Endothelial cell of umbilical vein (primary cell): ENCODE results near the gene GRAMD1B. TPM values are rescaled to one million over a fixed set of nuclear protein-coding genes. Genes with fewer than 3 reads are reported as not detected.

ENCODE experiments used
- BruUV-seq: library from RNA; stranded (reverse); fragments of 400-500 nt; replicated peaks from 2 replicates; lab custom pipeline; 2021; lab: Mats Ljungman, UMichigan
- CTCF ChIA-PET: fragments of 300-600, 350-600 bp; sonication (Branson Sonifier 250); formaldehyde crosslinking; loops from one replicate; lab custom pipeline; 2021; ENCODE audit warnings: antibody characterized with exemption, inconsistent platforms; lab: Charles Lee
- POLR2A ChIA-PET: fragments of 300-600, 350-600 bp; sonication (Branson Sonifier 250); formaldehyde crosslinking; loops from one replicate; lab custom pipeline; 2021; ENCODE audit warnings: antibody characterized with exemption, inconsistent platforms; lab: Charles Lee
- DNase-seq: peaks from one replicate; pipeline ENCODE4 v3.0.0-alpha.2; 2011; ENCODE audit warnings: low read depth, low spot score
- FAIRE-seq: peaks from 2 replicates; lab custom pipeline; 2011; peaks lifted over from hg19 to GRCh38; lab: Jason Lieb, UNC
- H2AFZ ChIP-seq: 2 replicates; pipeline ENCODE4 v1.6.0; 2012; ENCODE audit warnings: low read depth, low read length, control low read depth, inconsistent platforms
- H3K27ac ChIP-seq: 2 replicates; pipeline ENCODE4 v1.5.1; 2011; ENCODE audit warnings: low read depth, mild to moderate bottlenecking, control low read depth, low read length, moderate library complexity; ENCODE audit not compliant: insufficient read depth
- H3K27me3 ChIP-seq, 2 experiments: 2 replicates each; pipeline versions ENCODE4 v1.6.0 to v1.6.1; 2011; ENCODE audit warnings: low read length in 2 of 2, mixed read lengths in 1 of 2; ENCODE audit not compliant: control insufficient read depth in 2 of 2, insufficient read depth in 2 of 2
- H3K36me3 ChIP-seq, 2 experiments: 2 replicates in 1 of 2; 3 replicates in 1 of 2; pipeline ENCODE4 v1.5.1; 2011; ENCODE audit warnings: low read length in 2 of 2, mild to moderate bottlenecking in 1 of 2, moderate library complexity in 1 of 2; ENCODE audit not compliant: control insufficient read depth in 2 of 2, insufficient read depth in 2 of 2; ENCODE audit errors: extremely low read depth in 1 of 2
- H3K4me1 ChIP-seq: 3 replicates; pipeline ENCODE4 v1.5.1; 2011; ENCODE audit warnings: mild to moderate bottlenecking, low read length; ENCODE audit not compliant: control insufficient read depth, insufficient read depth; ENCODE audit errors: extremely low read depth
- H3K4me2 ChIP-seq: 2 replicates; pipeline ENCODE4 v1.6.1; 2011; ENCODE audit warnings: low read length, control low read depth, mixed read lengths; ENCODE audit not compliant: insufficient read depth
- H3K4me3 ChIP-seq, 3 experiments: fragments of 200-600 bp in 1 of 3; sonication (generic), shearing (Covaris generic) in 1 of 3; replicated peaks in 1 of 3; 2 replicates each; pipeline ENCODE4 v1.5.1; 2011 to 2016; ENCODE audit warnings: control low read depth in 3 of 3, low read length in 3 of 3, mild to moderate bottlenecking in 2 of 3, inconsistent platforms in 1 of 3, low read depth in 1 of 3, moderate library complexity in 1 of 3; ENCODE audit not compliant: insufficient read depth in 1 of 3
- H3K79me2 ChIP-seq: 2 replicates; pipeline ENCODE4 v1.6.0; 2012; ENCODE audit warnings: low read length, inconsistent platforms; ENCODE audit not compliant: control insufficient read depth, insufficient read depth
- H3K9ac ChIP-seq: replicated peaks from 2 replicates; pipeline ENCODE3; 2011; ENCODE audit warnings: low read length, control low read depth; ENCODE audit not compliant: insufficient read depth; ENCODE audit errors: extremely low read depth
- H3K9me1 ChIP-seq: replicated peaks from 3 replicates; pipeline ENCODE4 v1.6.0; 2011; ENCODE audit warnings: mild to moderate bottlenecking, low read length; ENCODE audit not compliant: control insufficient read depth, insufficient read depth; ENCODE audit errors: extremely low read depth
- H3K9me3 ChIP-seq: replicated peaks from 2 replicates; pipeline ENCODE4 v1.5.1; 2012; ENCODE audit warnings: low read length, inconsistent platforms; ENCODE audit not compliant: control insufficient read depth, insufficient read depth
- H4K20me1 ChIP-seq: replicated peaks from 2 replicates; pipeline ENCODE3; 2011; ENCODE audit warnings: mild to moderate bottlenecking, low read length; ENCODE audit not compliant: control insufficient read depth, insufficient read depth; ENCODE audit errors: extremely low read depth
- CTCF ChIP-seq, 2 donors: IDR thresholded peaks; 1 replicate in 1 of 2; 2 replicates in 1 of 2; pipeline ENCODE4 v1.5.1; 2011; ENCODE audit warnings: low read length in 2 of 2, mild to moderate bottlenecking in 2 of 2, moderate library complexity in 2 of 2, control low read depth in 1 of 2, inconsistent platforms in 1 of 2, low read depth in 1 of 2; ENCODE audit not compliant: insufficient read depth in 1 of 2; ENCODE audit errors: extremely low read depth in 1 of 2
- EZH2 ChIP-seq: IDR thresholded peaks from 2 replicates; pipeline ENCODE4 v1.6.1; 2012; ENCODE audit warnings: borderline replicate concordance, low read depth, mild to moderate bottlenecking, moderate library complexity, low read length, inconsistent platforms; ENCODE audit not compliant: severe bottlenecking
- FOS ChIP-seq: IDR thresholded peaks from 2 replicates; pipeline ENCODE4 v1.6.1; 2011; ENCODE audit warnings: mild to moderate bottlenecking, low read length, moderate library complexity, borderline replicate concordance; ENCODE audit not compliant: insufficient read depth
- GATA2 ChIP-seq: IDR thresholded peaks from 2 replicates; pipeline ENCODE4 v1.7.0; 2011; ENCODE audit warnings: low read depth, mild to moderate bottlenecking, moderate library complexity, mixed read lengths, low read length; ENCODE audit not compliant: insufficient read length, insufficient read depth
- JUN ChIP-seq: IDR thresholded peaks from 2 replicates; pipeline ENCODE4 v1.6.1; 2011; ENCODE audit warnings: borderline replicate concordance, low read depth; ENCODE audit not compliant: insufficient read length, insufficient read depth
- MYC ChIP-seq: IDR thresholded peaks from one replicate; pipeline ENCODE4 v1.6.1; 2011; ENCODE audit warnings: mild to moderate bottlenecking, low read depth, low read length
- POLR2A ChIP-seq: IDR thresholded peaks from 2 replicates; pipeline ENCODE4 v1.6.1; 2012; ENCODE audit warnings: low read depth, mild to moderate bottlenecking, control low read depth, low read length
- POLR2AphosphoS5 ChIP-seq: IDR thresholded peaks from 2 replicates; pipeline ENCODE4 v1.6.1; 2012; ENCODE audit warnings: low read depth, mild to moderate bottlenecking, control low read depth, low read length, moderate library complexity; ENCODE audit not compliant: insufficient read depth
- dilution Hi-C: fragments of 300-500 bp; cut with MboI; formaldehyde crosslinking; loops from one replicate; pipeline ENCODE4 v1.15.0; 2019; ENCODE audit warnings: low sequenced_read_pairs; ENCODE audit not compliant: extremely low pct_ligation_motif_present
- intact Hi-C: fragments of 100-400 bp; cut with micrococcal nuclease; formaldehyde crosslinking; loops from one replicate; pipeline ENCODE4 v1.10.0; 2022
- polyA plus RNA-seq, 4 experiments: library from polyadenylated mRNA; depleted of rRNA in 3 of 4; stranded (reverse) in 3 of 4; unstranded in 1 of 4; fragments of >200 nt; gene quantifications; 2 replicates each; pipeline versions ENCODE4 v1.2.1 to v1.2.3, GENCODE V29; 2011 to 2012; ENCODE audit warnings: missing spikeins in 1 of 4
- total RNA-seq: library from RNA; stranded (reverse); gene quantifications from 2 replicates; pipeline ENCODE4 v1.2.3, GENCODE V29; 2021
- TF ChIP-seq, protein P1 (sequence below): IDR thresholded peaks from 2 replicates; pipeline ENCODE4 v1.6.1; 2011; ENCODE audit not compliant: insufficient read depth, insufficient read length

GRAMD1B gene
- total and polyA plus RNA-seq, 2 donors (not counting 3 experiments of a cell fraction or from before 2014, with no cell fraction given) = 5.1 to 11.1 TPM

DNA sequence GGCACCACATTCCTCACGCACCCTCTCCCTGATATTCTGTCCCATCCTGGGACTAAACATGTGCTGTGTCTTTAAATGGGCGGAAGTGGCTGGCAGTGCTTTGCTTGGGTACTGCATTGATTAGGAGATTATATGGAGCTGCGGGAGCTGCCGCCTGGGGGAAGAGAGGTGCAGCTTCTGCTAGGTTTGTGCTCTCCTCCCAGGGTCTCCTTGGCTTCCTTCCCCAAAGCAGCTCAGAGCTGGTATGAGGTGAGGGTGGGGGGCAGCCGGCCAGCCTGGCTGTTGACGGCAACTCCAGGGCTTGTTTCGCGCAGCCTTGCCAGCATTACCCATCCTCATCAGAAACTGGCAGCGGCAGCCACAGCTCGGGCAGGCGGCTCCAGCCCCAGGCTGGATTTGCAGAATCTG lies 95.4 kb downstream of the GRAMD1B start:
- dilution Hi-C loops (no loop called here), intact Hi-C loops (no loop called here)
- Histone ChIP-seq H3K79me2 (no peaks in the 10 kb centered on the region), H3K9ac (no peak overlapping the region), H3K27ac (no peak overlapping the region), H3K9me3 (no peaks in the 10 kb centered on the region), H3K4me3 (no peak overlapping the region), H3K27me3 (no peaks in the 10 kb centered on the region), H2AFZ (no peak overlapping the region), H3K4me2 (no peak overlapping the region), H3K4me1 (no peaks in the 10 kb centered on the region), H3K9me1 (no peaks in the 10 kb centered on the region), H3K36me3 (no peaks in the 10 kb centered on the region), H4K20me1 (no peaks in the 10 kb centered on the region)
- TF ChIP-seq EZH2 (no peak), MYC (no peak), POLR2A (no peak), CTCF (IDR thresholded peaks at IDR 0.05; ENCODE audit: extremely low read depth in 1 of 2, insufficient read depth in 1 of 2, low read depth in 1 of 2, low read length in 2 of 2) (no peak), GATA2 (no peak), POLR2AphosphoS5 (no peak), JUN (no peak), FOS (no peak)
- TF ChIP-seq, protein P1, sequence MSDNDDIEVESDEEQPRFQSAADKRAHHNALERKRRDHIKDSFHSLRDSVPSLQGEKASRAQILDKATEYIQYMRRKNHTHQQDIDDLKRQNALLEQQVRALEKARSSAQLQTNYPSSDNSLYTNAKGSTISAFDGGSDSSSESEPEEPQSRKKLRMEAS = no peak
- no peak for DNase-seq
- no peak for FAIRE-seq
- BruUV-seq = no TSS peak
- POLR2A ChIA-PET = no interaction called here
- CTCF ChIA-PET = interaction anchor here (1.3 kb wide), 1 partner anchor 51 kb away, joined by 4 read pairs; no protein-coding TSS in a partner anchor
